ENCODE results near the gene NHSL2.

GRCh38 chrX:71917621-71918343, 7.1 kb downstream of the NHSL2 start:
- TF ChIP-seq CTCF (IDR thresholded peaks at IDR 0.05) (no peak), ZFX (IDR thresholded peaks at IDR 0.05; ENCODE audit: borderline replicate concordance) (no peak)

Measured in 22Rv1 (cell line).